K562 (cell line): ENCODE results near the gene GSTO2.

Source experiments
- KLF13 ChIP-seq: fragments of 450-650 bp; IDR thresholded peaks from 2 replicates; pipeline ENCODE4 v1.6.1; 2016; ENCODE audit warnings: missing genetic modification characterization, low read depth, mild to moderate bottlenecking, missing compliant biosample characterization, moderate library complexity, borderline replicate concordance
- POLR2AphosphoS5 ChIP-seq: IDR thresholded peaks from 2 replicates; pipeline ENCODE4 v1.6.1; 2011; ENCODE audit warnings: mild to moderate bottlenecking, low read depth, low read length, moderate library complexity; ENCODE audit not compliant: control insufficient read depth, insufficient read depth
- SPI1 ChIP-seq: IDR thresholded peaks from 2 replicates; pipeline ENCODE4 v1.6.1; 2011; ENCODE audit warnings: low read depth, low read length, control low read depth, borderline replicate concordance
- STAT5A ChIP-seq: IDR thresholded peaks from 2 replicates; pipeline ENCODE4 v1.6.1; 2012; ENCODE audit warnings: low read length, inconsistent platforms, borderline replicate concordance
- TRIM24 ChIP-seq, 2 experiments: fragments of 450-650 bp; IDR thresholded peaks; 2 replicates each; pipeline ENCODE4 v1.6.1; 2016
- YY1 ChIP-seq, 3 experiments: IDR thresholded peaks; 2 replicates each; pipeline ENCODE4 v1.6.1; 2011; ENCODE audit warnings: low read length in 2 of 3, mild to moderate bottlenecking in 2 of 3, moderate library complexity in 2 of 3, borderline replicate concordance in 1 of 3, control low read depth in 1 of 3, low read depth in 1 of 3; ENCODE audit not compliant: insufficient read depth in 3 of 3, insufficient replicate concordance in 2 of 3, control insufficient read depth in 1 of 3, insufficient read length in 1 of 3; ENCODE audit errors: extremely low read depth in 1 of 3
- TF ChIP-seq, protein P1 (sequence below): sonication (generic); formaldehyde crosslinking; IDR thresholded peaks from 2 replicates; pipeline ENCODE4 v1.8.1; 2023; ENCODE audit warnings: mild to moderate bottlenecking, missing genetic modification reagents
- TF ChIP-seq, protein P2 (sequence below), 3 experiments: IDR thresholded peaks in 2 of 3; conservative IDR thresholded peaks in 1 of 3; 2 replicates each; pipeline ENCODE4 v1.5.1; 2011 to 2012; ENCODE audit warnings: low read length in 3 of 3, mild to moderate bottlenecking in 3 of 3, control low read depth in 2 of 3, improper control_type of control experiment in 1 of 3, inconsistent platforms in 1 of 3, low read depth in 1 of 3, mixed read lengths in 1 of 3, moderate library complexity in 1 of 3; ENCODE audit not compliant: insufficient read depth in 2 of 3
- TF ChIP-seq, protein P3 (sequence below): sonication (generic); formaldehyde crosslinking; IDR thresholded peaks from 2 replicates; pipeline ENCODE4 v1.8.0; 2023; ENCODE audit warnings: mild to moderate bottlenecking, missing genetic modification reagents
- TF ChIP-seq, protein P4 (sequence below): sonication (generic); formaldehyde crosslinking; IDR thresholded peaks from 2 replicates; pipeline ENCODE4 v1.8.1; 2023; ENCODE audit warnings: missing genetic modification reagents, mild to moderate bottlenecking, borderline replicate concordance

DNA sequence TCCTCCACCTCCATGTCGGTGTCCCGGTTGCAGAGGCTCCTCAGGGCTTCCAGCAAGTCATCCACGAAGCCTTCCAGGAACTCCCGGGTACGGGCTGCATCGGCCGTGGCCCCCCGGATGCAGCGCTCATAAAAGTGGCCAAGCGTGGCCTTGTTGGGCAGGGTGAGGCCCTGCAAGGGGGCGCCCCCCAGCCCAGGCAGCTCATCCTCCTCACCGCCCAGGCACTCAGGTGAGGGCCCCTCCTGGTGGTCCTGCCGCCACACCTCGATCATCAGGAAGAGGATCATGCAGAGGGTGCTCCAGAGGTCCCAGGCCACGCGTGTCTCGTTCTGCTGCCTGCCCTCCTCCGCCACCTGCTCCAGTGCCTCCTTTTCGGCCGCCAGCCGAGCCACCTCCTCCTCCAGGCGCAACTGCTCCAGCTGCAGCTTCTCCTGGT is 46.5 kb downstream of the GSTO2 start:
- TF ChIP-seq, protein P1, sequence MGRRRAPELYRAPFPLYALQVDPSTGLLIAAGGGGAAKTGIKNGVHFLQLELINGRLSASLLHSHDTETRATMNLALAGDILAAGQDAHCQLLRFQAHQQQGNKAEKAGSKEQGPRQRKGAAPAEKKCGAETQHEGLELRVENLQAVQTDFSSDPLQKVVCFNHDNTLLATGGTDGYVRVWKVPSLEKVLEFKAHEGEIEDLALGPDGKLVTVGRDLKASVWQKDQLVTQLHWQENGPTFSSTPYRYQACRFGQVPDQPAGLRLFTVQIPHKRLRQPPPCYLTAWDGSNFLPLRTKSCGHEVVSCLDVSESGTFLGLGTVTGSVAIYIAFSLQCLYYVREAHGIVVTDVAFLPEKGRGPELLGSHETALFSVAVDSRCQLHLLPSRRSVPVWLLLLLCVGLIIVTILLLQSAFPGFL (CRISPR knock-in tag), result no peak
- no peak for TF ChIP-seq KLF13 (tag)
- TF ChIP-seq STAT5A, result no peak
- TF ChIP-seq, protein P2, sequence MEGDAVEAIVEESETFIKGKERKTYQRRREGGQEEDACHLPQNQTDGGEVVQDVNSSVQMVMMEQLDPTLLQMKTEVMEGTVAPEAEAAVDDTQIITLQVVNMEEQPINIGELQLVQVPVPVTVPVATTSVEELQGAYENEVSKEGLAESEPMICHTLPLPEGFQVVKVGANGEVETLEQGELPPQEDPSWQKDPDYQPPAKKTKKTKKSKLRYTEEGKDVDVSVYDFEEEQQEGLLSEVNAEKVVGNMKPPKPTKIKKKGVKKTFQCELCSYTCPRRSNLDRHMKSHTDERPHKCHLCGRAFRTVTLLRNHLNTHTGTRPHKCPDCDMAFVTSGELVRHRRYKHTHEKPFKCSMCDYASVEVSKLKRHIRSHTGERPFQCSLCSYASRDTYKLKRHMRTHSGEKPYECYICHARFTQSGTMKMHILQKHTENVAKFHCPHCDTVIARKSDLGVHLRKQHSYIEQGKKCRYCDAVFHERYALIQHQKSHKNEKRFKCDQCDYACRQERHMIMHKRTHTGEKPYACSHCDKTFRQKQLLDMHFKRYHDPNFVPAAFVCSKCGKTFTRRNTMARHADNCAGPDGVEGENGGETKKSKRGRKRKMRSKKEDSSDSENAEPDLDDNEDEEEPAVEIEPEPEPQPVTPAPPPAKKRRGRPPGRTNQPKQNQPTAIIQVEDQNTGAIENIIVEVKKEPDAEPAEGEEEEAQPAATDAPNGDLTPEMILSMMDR (IDR thresholded peaks at IDR 0.05 in 2 of 3, conservative IDR thresholded peaks at IDR 0.05 in 1 of 3; ENCODE audit: insufficient read depth in 2 of 3, low read depth in 1 of 3, low read length in 3 of 3), result no peak
- TF ChIP-seq, protein P3, sequence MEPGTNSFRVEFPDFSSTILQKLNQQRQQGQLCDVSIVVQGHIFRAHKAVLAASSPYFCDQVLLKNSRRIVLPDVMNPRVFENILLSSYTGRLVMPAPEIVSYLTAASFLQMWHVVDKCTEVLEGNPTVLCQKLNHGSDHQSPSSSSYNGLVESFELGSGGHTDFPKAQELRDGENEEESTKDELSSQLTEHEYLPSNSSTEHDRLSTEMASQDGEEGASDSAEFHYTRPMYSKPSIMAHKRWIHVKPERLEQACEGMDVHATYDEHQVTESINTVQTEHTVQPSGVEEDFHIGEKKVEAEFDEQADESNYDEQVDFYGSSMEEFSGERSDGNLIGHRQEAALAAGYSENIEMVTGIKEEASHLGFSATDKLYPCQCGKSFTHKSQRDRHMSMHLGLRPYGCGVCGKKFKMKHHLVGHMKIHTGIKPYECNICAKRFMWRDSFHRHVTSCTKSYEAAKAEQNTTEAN (CRISPR knock-in tag), result no peak
- TF ChIP-seq TRIM24 (IDR thresholded peaks at IDR 0.05), result no peak
- TF ChIP-seq, protein P4, sequence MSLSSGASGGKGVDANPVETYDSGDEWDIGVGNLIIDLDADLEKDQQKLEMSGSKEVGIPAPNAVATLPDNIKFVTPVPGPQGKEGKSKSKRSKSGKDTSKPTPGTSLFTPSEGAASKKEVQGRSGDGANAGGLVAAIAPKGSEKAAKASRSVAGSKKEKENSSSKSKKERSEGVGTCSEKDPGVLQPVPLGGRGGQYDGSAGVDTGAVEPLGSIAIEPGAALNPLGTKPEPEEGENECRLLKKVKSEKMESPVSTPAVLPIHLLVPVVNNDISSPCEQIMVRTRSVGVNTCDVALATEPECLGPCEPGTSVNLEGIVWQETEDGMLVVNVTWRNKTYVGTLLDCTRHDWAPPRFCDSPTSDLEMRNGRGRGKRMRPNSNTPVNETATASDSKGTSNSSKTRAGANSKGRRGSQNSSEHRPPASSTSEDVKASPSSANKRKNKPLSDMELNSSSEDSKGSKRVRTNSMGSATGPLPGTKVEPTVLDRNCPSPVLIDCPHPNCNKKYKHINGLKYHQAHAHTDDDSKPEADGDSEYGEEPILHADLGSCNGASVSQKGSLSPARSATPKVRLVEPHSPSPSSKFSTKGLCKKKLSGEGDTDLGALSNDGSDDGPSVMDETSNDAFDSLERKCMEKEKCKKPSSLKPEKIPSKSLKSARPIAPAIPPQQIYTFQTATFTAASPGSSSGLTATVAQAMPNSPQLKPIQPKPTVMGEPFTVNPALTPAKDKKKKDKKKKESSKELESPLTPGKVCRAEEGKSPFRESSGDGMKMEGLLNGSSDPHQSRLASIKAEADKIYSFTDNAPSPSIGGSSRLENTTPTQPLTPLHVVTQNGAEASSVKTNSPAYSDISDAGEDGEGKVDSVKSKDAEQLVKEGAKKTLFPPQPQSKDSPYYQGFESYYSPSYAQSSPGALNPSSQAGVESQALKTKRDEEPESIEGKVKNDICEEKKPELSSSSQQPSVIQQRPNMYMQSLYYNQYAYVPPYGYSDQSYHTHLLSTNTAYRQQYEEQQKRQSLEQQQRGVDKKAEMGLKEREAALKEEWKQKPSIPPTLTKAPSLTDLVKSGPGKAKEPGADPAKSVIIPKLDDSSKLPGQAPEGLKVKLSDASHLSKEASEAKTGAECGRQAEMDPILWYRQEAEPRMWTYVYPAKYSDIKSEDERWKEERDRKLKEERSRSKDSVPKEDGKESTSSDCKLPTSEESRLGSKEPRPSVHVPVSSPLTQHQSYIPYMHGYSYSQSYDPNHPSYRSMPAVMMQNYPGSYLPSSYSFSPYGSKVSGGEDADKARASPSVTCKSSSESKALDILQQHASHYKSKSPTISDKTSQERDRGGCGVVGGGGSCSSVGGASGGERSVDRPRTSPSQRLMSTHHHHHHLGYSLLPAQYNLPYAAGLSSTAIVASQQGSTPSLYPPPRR (CRISPR knock-in tag), result no peak
- no peak for TF ChIP-seq YY1 (IDR thresholded peaks at IDR 0.05; ENCODE audit: borderline replicate concordance in 1 of 3, control insufficient read depth in 1 of 3, extremely low read depth in 1 of 3, insufficient read depth in 3 of 3, insufficient read length in 1 of 3, insufficient replicate concordance in 2 of 3, low read depth in 1 of 3, low read length in 2 of 3)
- TF ChIP-seq POLR2AphosphoS5, result no peak
- TF ChIP-seq SPI1, result no peak
